ENCODE results near the gene ARMH2.

The ARMH2 gene

GRCh38 chr6:24818346-24818745 lies 19.6 kb upstream of the ARMH2 start:
- ChIA-PET POLR2A (interaction anchor here (1.0 kb wide), 1 partner anchor 10 kb away, joined by 3 read pairs; no protein-coding TSS in a partner anchor), CTCF (no interaction called here)
- TF ChIP-seq FOXK2 (IDR thresholded peaks at IDR 0.05) (no peak), NFRKB (IDR thresholded peaks at IDR 0.05) (no peak), LEF1 (IDR thresholded peaks at IDR 0.05; ENCODE audit: borderline replicate concordance) (no peak), ARNT (IDR thresholded peaks at IDR 0.05) (no peak), ELF4 (IDR thresholded peaks at IDR 0.05) (no peak)
- no peak for DNase-seq (ENCODE audit: extremely low spot score)

- CTCF ChIA-PET = no interaction called here
- POLR2A ChIA-PET = no interaction called here
- TF ChIP-seq NFRKB (IDR thresholded peaks at IDR 0.05) = no peak
- no peak for TF ChIP-seq FOXA1 (IDR thresholded peaks at IDR 0.05)
- TF ChIP-seq FOXM1 (IDR thresholded peaks at IDR 0.05; ENCODE audit: borderline replicate concordance) = no peak
- no peak for TF ChIP-seq ARNT (IDR thresholded peaks at IDR 0.05)
- TF ChIP-seq TARDBP (IDR thresholded peaks at IDR 0.05) = no peak
- no peak for TF ChIP-seq SP1 (IDR thresholded peaks at IDR 0.05)
- no peak for TF ChIP-seq ELF4 (IDR thresholded peaks at IDR 0.05)
- TF ChIP-seq CTBP1 (IDR thresholded peaks at IDR 0.05; ENCODE audit: borderline replicate concordance) = no peak
- no peak for TF ChIP-seq HDGF (IDR thresholded peaks at IDR 0.05; ENCODE audit: borderline replicate concordance)
- TF ChIP-seq SUZ12 (IDR thresholded peaks at IDR 0.05) = no peak
- no peak for TF ChIP-seq L3MBTL2 (conservative IDR thresholded peaks at IDR 0.05)
- no peak for TF ChIP-seq LEF1 (IDR thresholded peaks at IDR 0.05; ENCODE audit: borderline replicate concordance)
- DNase-seq (ENCODE audit: extremely low spot score) = no peak
These were observed 11.0 kb upstream of the ARMH2 start for GRCh38 chr6:24809728-24810127.

GRCh38 chr6:24807584-24807983 lies 8.9 kb upstream of the ARMH2 start:
- TF ChIP-seq NFRKB (IDR thresholded peaks at IDR 0.05) (no peak), SP1 (IDR thresholded peaks at IDR 0.05) (no peak), ZNF384 (IDR thresholded peaks at IDR 0.05) (no peak), ARNT (IDR thresholded peaks at IDR 0.05) (no peak), FOXA1 (IDR thresholded peaks at IDR 0.05) (no peak), SUZ12 (IDR thresholded peaks at IDR 0.05) (no peak), HDGF (IDR thresholded peaks at IDR 0.05; ENCODE audit: borderline replicate concordance) (no peak), TARDBP (IDR thresholded peaks at IDR 0.05) (no peak), L3MBTL2 (conservative IDR thresholded peaks at IDR 0.05) (no peak), FOXM1 (IDR thresholded peaks at IDR 0.05; ENCODE audit: borderline replicate concordance) (no peak), FOXK2 (IDR thresholded peaks at IDR 0.05) (no peak), CTBP1 (IDR thresholded peaks at IDR 0.05; ENCODE audit: borderline replicate concordance) (no peak), BHLHE40 (IDR thresholded peaks at IDR 0.05; ENCODE audit: borderline replicate concordance) (no peak), ELF4 (IDR thresholded peaks at IDR 0.05) (no peak), LEF1 (IDR thresholded peaks at IDR 0.05; ENCODE audit: borderline replicate concordance) (no peak)
- TF ChIP-seq, protein P1, sequence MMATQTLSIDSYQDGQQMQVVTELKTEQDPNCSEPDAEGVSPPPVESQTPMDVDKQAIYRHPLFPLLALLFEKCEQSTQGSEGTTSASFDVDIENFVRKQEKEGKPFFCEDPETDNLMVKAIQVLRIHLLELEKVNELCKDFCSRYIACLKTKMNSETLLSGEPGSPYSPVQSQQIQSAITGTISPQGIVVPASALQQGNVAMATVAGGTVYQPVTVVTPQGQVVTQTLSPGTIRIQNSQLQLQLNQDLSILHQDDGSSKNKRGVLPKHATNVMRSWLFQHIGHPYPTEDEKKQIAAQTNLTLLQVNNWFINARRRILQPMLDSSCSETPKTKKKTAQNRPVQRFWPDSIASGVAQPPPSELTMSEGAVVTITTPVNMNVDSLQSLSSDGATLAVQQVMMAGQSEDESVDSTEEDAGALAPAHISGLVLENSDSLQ (IDR thresholded peaks at IDR 0.05) = no peak
- POLR2A ChIA-PET = interaction anchor here (1.4 kb wide), 1 partner anchor 11 kb away, joined by 3 read pairs; no protein-coding TSS in a partner anchor
- no peak for DNase-seq (ENCODE audit: extremely low spot score)
- CTCF ChIA-PET = no interaction called here

DNA sequence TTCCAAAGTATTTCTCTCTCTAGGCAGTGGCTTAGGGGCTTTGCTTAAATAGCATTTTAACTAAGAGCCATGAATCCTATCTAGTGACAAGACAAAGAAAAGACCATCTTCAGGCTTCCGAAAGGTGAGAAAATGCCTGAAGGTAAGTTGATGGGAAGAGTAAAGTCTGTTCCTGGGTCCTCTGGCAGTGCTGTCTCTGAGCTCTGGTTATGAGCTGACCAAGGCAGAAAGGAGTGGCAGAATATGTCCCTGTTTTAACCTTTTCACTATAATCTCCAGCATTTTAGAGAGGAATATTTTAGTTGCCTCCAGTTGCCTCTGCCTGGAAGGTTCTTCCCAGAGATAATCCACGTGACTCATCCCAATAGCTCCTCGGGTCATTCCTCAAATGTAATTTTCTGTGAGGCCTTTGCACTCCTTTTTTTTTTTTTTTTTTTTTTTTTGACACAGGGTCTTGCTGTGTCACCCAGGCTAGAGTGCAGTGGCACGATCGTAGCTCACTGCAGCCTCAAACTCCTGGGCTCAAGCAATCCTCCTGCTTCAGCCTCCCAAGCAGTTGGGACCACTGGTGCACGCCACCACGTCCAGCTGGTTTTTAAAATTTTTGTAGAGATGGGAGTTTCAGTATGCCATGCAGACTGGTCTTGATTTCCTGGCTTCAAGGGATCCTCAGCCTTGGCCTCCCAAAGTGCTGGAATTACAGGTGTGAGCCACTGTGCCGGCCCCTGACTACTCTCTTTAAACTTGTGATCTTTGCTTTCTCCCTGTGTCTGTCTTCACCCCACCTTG lies 3.7 kb upstream of the ARMH2 start:
- POLR2A ChIA-PET = no interaction called here
- no peak for DNase-seq (ENCODE audit: extremely low spot score)
- CTCF ChIA-PET = no interaction called here
- no peak for TF ChIP-seq L3MBTL2 (conservative IDR thresholded peaks at IDR 0.05)
- TF ChIP-seq TARDBP (IDR thresholded peaks at IDR 0.05) = no peak
- no peak for TF ChIP-seq NFRKB (IDR thresholded peaks at IDR 0.05)
- TF ChIP-seq ELF4 (IDR thresholded peaks at IDR 0.05) = no peak
- TF ChIP-seq, protein P1 (IDR thresholded peaks at IDR 0.05) = no peak
- TF ChIP-seq SUZ12 (IDR thresholded peaks at IDR 0.05) = no peak

- no peak for DNase-seq (ENCODE audit: extremely low spot score)
- ChIA-PET POLR2A (no interaction called here), CTCF (interaction anchor here (1.4 kb wide), 1 partner anchor 218 kb away, joined by 3 read pairs; no protein-coding TSS in a partner anchor)
- TF ChIP-seq, protein P1 (IDR thresholded peaks at IDR 0.05) = peak; percentile 5; the same call in 1 of the 2 replicates
- no peak for TF ChIP-seq FOXM1 (IDR thresholded peaks at IDR 0.05; ENCODE audit: borderline replicate concordance)
- TF ChIP-seq TARDBP (IDR thresholded peaks at IDR 0.05) = no peak
These were observed 811 bp upstream of the ARMH2 start for GRCh38 chr6:24799541-24799915.

DNA sequence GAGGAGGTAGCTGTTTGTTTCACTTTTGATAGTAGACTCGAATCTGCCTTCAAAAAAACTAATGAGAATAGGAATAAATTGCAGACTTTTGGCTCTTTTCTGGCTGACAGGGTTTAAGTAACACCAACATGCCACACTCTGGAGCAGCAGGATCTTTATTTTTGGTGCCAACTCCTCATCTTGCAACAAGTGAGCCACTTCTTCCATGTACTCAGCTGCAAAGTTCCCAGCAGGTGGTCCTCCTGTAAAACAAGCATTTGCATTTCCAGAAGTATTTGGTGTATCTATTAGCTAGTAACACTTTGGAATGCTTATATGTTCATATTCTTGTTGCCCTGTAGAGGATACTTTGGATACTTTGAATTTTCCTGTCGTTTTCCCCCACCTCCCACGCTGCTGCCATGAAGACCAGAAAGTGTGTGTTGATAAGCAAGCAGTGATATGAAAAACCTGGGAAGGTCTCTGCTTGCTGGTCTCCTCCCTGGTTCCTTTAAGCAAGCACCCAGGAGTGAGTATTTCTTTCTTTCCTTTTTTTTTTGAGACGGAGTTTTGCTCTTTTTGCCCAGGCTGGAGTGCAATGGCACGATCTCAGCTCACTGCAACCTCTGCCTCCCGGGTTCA lies 1.0 kb downstream of the ARMH2 start:
- POLR2A ChIA-PET = no interaction called here
- TF ChIP-seq SP1 (IDR thresholded peaks at IDR 0.05) (no peak), HDGF (IDR thresholded peaks at IDR 0.05; ENCODE audit: borderline replicate concordance) (no peak), CTBP1 (IDR thresholded peaks at IDR 0.05; ENCODE audit: borderline replicate concordance) (no peak), ARNT (IDR thresholded peaks at IDR 0.05) (no peak), FOXK2 (IDR thresholded peaks at IDR 0.05) (no peak), FOXA1 (IDR thresholded peaks at IDR 0.05) (no peak), FOXM1 (IDR thresholded peaks at IDR 0.05; ENCODE audit: borderline replicate concordance) (no peak), LEF1 (IDR thresholded peaks at IDR 0.05; ENCODE audit: borderline replicate concordance) (no peak), ZNF384 (IDR thresholded peaks at IDR 0.05) (no peak), BHLHE40 (IDR thresholded peaks at IDR 0.05; ENCODE audit: borderline replicate concordance) (no peak)
- TF ChIP-seq, protein P1 (IDR thresholded peaks at IDR 0.05) = no peak
- no peak for DNase-seq (ENCODE audit: extremely low spot score)
- CTCF ChIA-PET = interaction anchor here (0.7 kb wide), 2 partner anchors 220 to 251 kb away, joined by 3 to 4 read pairs; no protein-coding TSS in a partner anchor

Data from HEK293T (cell line).